GM12878 (cell line): ENCODE measurements around the gene HMCN2. TPM values are rescaled to one million over a fixed set of nuclear protein-coding genes. Genes with fewer than 3 reads are reported as not detected.

ENCODE experiments used
- ATAC-seq: fragments of 200-7000 bp; cut with Tn5 transposase; 3 replicates; pipeline ENCODE4 v1.9.1; 2020; ENCODE audit warnings: mild to moderate bottlenecking, moderate library complexity
- BruUV-seq: library from RNA; stranded (reverse); fragments of 400-500 nt; replicated peaks from 2 replicates; lab custom pipeline; 2021; lab: Mats Ljungman, UMichigan
- CTCF ChIA-PET: fragments of 300-600 bp; sonication (Branson Sonifier 250); formaldehyde crosslinking; extraction: SDS; loops from one replicate; lab custom pipeline; 2021; ENCODE audit warnings: inconsistent platforms; lab: Yijun Ruan, JAX
- POLR2A ChIA-PET: fragments of 350-600 bp; formaldehyde crosslinking; extraction: SDS; loops from one replicate; lab custom pipeline; 2021; ENCODE audit warnings: inconsistent platforms; lab: Charles Lee
- RAD21 ChIA-PET: fragments of 300-600 bp; sonication (Branson Sonifier 250); formaldehyde crosslinking; loops from one replicate; lab custom pipeline; 2023; ENCODE audit warnings: antibody characterized with exemption; ENCODE audit not compliant: unreplicated experiment; lab: Charles Lee
- SMC1A ChIA-PET: fragments of 300-600 bp; sonication (Branson Sonifier 250); formaldehyde crosslinking; loops from one replicate; lab custom pipeline; 2023; ENCODE audit not compliant: unreplicated experiment, uncharacterized antibody; lab: Charles Lee
- DNase-seq: peaks from one replicate; pipeline ENCODE4 v3.0.0-alpha.2; 2011; ENCODE audit warnings: low read depth, low spot score
- FAIRE-seq: peaks from 3 replicates; lab custom pipeline; 2011; peaks lifted over from hg19 to GRCh38; lab: Jason Lieb, UNC
- H2AFZ ChIP-seq: 2 replicates; pipeline ENCODE4 v1.6.0; 2011; ENCODE audit warnings: low read depth, low read length, control low read depth; ENCODE audit not compliant: control insufficient read depth
- H3K27ac ChIP-seq: 2 replicates; pipeline ENCODE4 v1.5.1; 2011; ENCODE audit warnings: control low read depth; ENCODE audit not compliant: control insufficient read depth, insufficient read depth
- H3K27me3 ChIP-seq, 2 experiments: replicated peaks in 1 of 2; 2 replicates each; pipeline versions ENCODE4 v1.6.0 to v1.6.1; 2011; ENCODE audit warnings: low read length in 1 of 2; ENCODE audit not compliant: control insufficient read depth in 2 of 2, insufficient read depth in 2 of 2
- H3K36me3 ChIP-seq, 2 experiments: 2 replicates each; pipeline ENCODE4 v1.5.1; 2011; ENCODE audit warnings: low read length in 1 of 2; ENCODE audit not compliant: control insufficient read depth in 2 of 2, insufficient read depth in 2 of 2
- H3K4me1 ChIP-seq: 2 replicates; pipeline ENCODE4 v1.6.1; 2011; ENCODE audit warnings: mild to moderate bottlenecking, low read length, moderate library complexity, mixed read lengths; ENCODE audit not compliant: control insufficient read depth, insufficient read depth
- H3K4me2 ChIP-seq: 2 replicates; pipeline ENCODE4 v1.6.0; 2011; ENCODE audit warnings: control low read depth; ENCODE audit not compliant: control insufficient read depth, insufficient read depth
- H3K4me3 ChIP-seq: fragments of 200-600 bp; sonication (generic); 2 replicates; pipeline ENCODE4 v1.5.1; 2016
- H3K79me2 ChIP-seq: 2 replicates; pipeline ENCODE4 v1.6.0; 2011; ENCODE audit warnings: low read length; ENCODE audit not compliant: control insufficient read depth, insufficient read depth
- H3K9ac ChIP-seq: 2 replicates; pipeline ENCODE4 v1.8.0; 2011; ENCODE audit warnings: low read length, control low read depth, mixed read lengths; ENCODE audit not compliant: control insufficient read depth, insufficient read depth
- H3K9me3 ChIP-seq: replicated peaks from 3 replicates; pipeline ENCODE4 v1.5.1; 2011; ENCODE audit warnings: mild to moderate bottlenecking, low read length; ENCODE audit not compliant: control insufficient read depth, insufficient read depth
- H4K20me1 ChIP-seq: 2 replicates; pipeline ENCODE4 v1.6.0; 2011; ENCODE audit not compliant: control insufficient read depth, insufficient read depth
- CBX3 ChIP-seq: fragments of 200-600 bp; sonication (generic); IDR thresholded peaks from 2 replicates; pipeline ENCODE4 v1.6.1; 2016; ENCODE audit warnings: low read depth, borderline replicate concordance
- CEBPB ChIP-seq, 2 experiments: fragments of 150-350 bp in 1 of 2; IDR thresholded peaks; 2 replicates each; pipeline ENCODE4 v1.6.1; 2012 to 2014; ENCODE audit warnings: low read depth in 2 of 2, low read length in 2 of 2, borderline replicate concordance in 1 of 2, inconsistent platforms in 1 of 2
- CREB1 ChIP-seq: IDR thresholded peaks from 2 replicates; pipeline ENCODE4 v1.6.1; 2012; ENCODE audit warnings: low read depth, mild to moderate bottlenecking, inconsistent platforms
- HCFC1 ChIP-seq: fragments of 150-350 bp; IDR thresholded peaks from 2 replicates; pipeline ENCODE4 v1.6.1; 2014; ENCODE audit warnings: low read length
- IKZF1 ChIP-seq: fragments of 450-650 bp; conservative IDR thresholded peaks from 2 replicates; pipeline ENCODE4 v1.6.1; 2017; ENCODE audit warnings: antibody characterized with exemption, mild to moderate bottlenecking
- IKZF2 ChIP-seq, 2 experiments: fragments of 450-650 bp; IDR thresholded peaks; 2 replicates each; pipeline ENCODE4 v1.6.1; 2017; ENCODE audit warnings: mild to moderate bottlenecking in 2 of 2, moderate library complexity in 2 of 2
- NFYB ChIP-seq: IDR thresholded peaks from 2 replicates; pipeline ENCODE4 v1.6.1; 2011; ENCODE audit warnings: low read depth, mild to moderate bottlenecking, low read length, improper control_type of control experiment, moderate library complexity; ENCODE audit not compliant: insufficient read depth
- NR2C1 ChIP-seq: fragments of 450-650 bp; IDR thresholded peaks from 2 replicates; pipeline ENCODE4 v1.6.1; 2017; ENCODE audit warnings: antibody characterized with exemption, mild to moderate bottlenecking, moderate library complexity
- NR2F1 ChIP-seq: fragments of 450-650 bp; conservative IDR thresholded peaks from 2 replicates; pipeline ENCODE4 v1.6.1; 2017; ENCODE audit warnings: mild to moderate bottlenecking
- POU2F2 ChIP-seq: IDR thresholded peaks from 3 replicates; pipeline ENCODE4 v1.6.1; 2011; ENCODE audit warnings: low read depth, mild to moderate bottlenecking, low read length, borderline replicate concordance
- RCOR1 ChIP-seq: conservative IDR thresholded peaks from 2 replicates; pipeline ENCODE4 v1.6.1; 2012; ENCODE audit warnings: low read depth, low read length, improper control_type of control experiment
- SMAD5 ChIP-seq: IDR thresholded peaks from 2 replicates; pipeline ENCODE4 v1.6.1; 2016; ENCODE audit warnings: antibody characterized with exemption, low read depth
- SUZ12 ChIP-seq: fragments of 200-600 bp; sonication (generic); IDR thresholded peaks from one replicate; pipeline ENCODE4 v1.6.1; 2018; ENCODE audit warnings: antibody characterized with exemption, mild to moderate bottlenecking; ENCODE audit not compliant: unreplicated experiment
- TAF1 ChIP-seq: IDR thresholded peaks from 2 replicates; pipeline ENCODE4 v1.6.1; 2011; ENCODE audit warnings: mild to moderate bottlenecking, low read depth, low read length, borderline replicate concordance
- WGBS: methylation state at CpG from one replicate; pipeline ENCODE4 v1.1.6; 2016; ENCODE audit warnings: low lambda C conversion rate; ENCODE audit not compliant: insufficient replicate concordance, insufficient coverage; ENCODE audit errors: missing lambda C conversion rate; 5-methylcytosine and 5-hydroxymethylcytosine counted together
- in situ Hi-C: fragments of 300-500 bp; cut with MboI; formaldehyde crosslinking; loops from 9 replicates; pipeline ENCODE4 v1.14.3; 2018; ENCODE audit warnings: mixed read lengths
- intact Hi-C: fragments of 100-400 bp; cut with micrococcal nuclease; formaldehyde crosslinking; loops from one replicate; pipeline ENCODE4 v1.14.2; 2022; ENCODE audit not compliant: unreplicated experiment
- polyA plus RNA-seq, 11 experiments: library from polyadenylated mRNA; depleted of rRNA in 4 of 11; unstranded in 6 of 11; stranded (reverse) in 5 of 11; fragments of >200 nt; fragmentation: Nextera tagmentation in 4 of 11; fragmentation: Illumina TruSeq in 1 of 11; extraction: Ambion mirVana in 4 of 11; extraction: Trizol in 1 of 11; gene quantifications; 1 replicate in 1 of 11; 2 replicates in 10 of 11; pipeline versions ENCODE4 v1.2.1 to v1.2.3, GENCODE V29; 2011 to 2016; ENCODE audit warnings: inconsistent platforms in 2 of 11, missing spikeins in 2 of 11, low read depth in 1 of 11
- total RNA-seq, 4 experiments: library from RNA; depleted of rRNA in 3 of 4; stranded (reverse); fragments of >200 nt in 3 of 4; fragmentation: Illumina TruSeq in 1 of 4; extraction: Trizol in 1 of 4; gene quantifications; 2 replicates each; pipeline versions ENCODE4 v1.2.1 to v1.2.3, GENCODE V29; 2013 to 2021
- TF ChIP-seq, protein P1 (sequence below), 3 experiments: IDR thresholded peaks in 2 of 3; conservative IDR thresholded peaks in 1 of 3; 2 replicates each; pipeline ENCODE4 v1.5.1; 2011; ENCODE audit warnings: low read depth in 3 of 3, low read length in 3 of 3, mild to moderate bottlenecking in 3 of 3, control low read depth in 2 of 3, moderate library complexity in 2 of 3, inconsistent platforms in 1 of 3, mixed read lengths in 1 of 3; ENCODE audit not compliant: control insufficient read depth in 2 of 3, insufficient read depth in 1 of 3; ENCODE audit errors: extremely low read depth in 1 of 3
- TF ChIP-seq, protein P2 (sequence below): fragments of 450-650 bp; IDR thresholded peaks from 2 replicates; pipeline ENCODE4 v1.6.1; 2016; ENCODE audit warnings: mild to moderate bottlenecking
- TF ChIP-seq, protein P3 (sequence below): IDR thresholded peaks from 2 replicates; pipeline ENCODE4 v1.6.1; 2012; ENCODE audit warnings: low read length, inconsistent platforms

The HMCN2 gene
- total and polyA plus RNA-seq, 10 of the 15 experiments (the other 5 are each of a cell fraction or from before 2014, with no cell fraction given), result 0.04 TPM; not detected in 9

GRCh38 chr9:130470269-130470668 is 204.7 kb downstream of the HMCN2 start:
- SMC1A ChIA-PET, result no interaction called here
- POLR2A ChIA-PET, result no interaction called here
- no peak for FAIRE-seq
- H3K4me3 ChIP-seq, result no peak overlapping the region
- H3K36me3 ChIP-seq, result no peaks in the 10 kb centered on the region
- in situ Hi-C loops (no loop called here), intact Hi-C loops (no loop called here)
- BruUV-seq, result no TSS peak
- TF ChIP-seq NR2C1 (no peak), NFYB (no peak), TAF1 (no peak), IKZF1 (no peak), RCOR1 (no peak), NR2F1 (no peak), CBX3 (no peak), CREB1 (no peak), SMAD5 (no peak), CEBPB (IDR thresholded peaks at IDR 0.05; ENCODE audit: borderline replicate concordance in 1 of 2, low read depth in 2 of 2, low read length in 2 of 2) (no peak), SUZ12 (no peak), POU2F2 (no peak), HCFC1 (no peak), IKZF2 (IDR thresholded peaks at IDR 0.05) (no peak)
- TF ChIP-seq, protein P1, sequence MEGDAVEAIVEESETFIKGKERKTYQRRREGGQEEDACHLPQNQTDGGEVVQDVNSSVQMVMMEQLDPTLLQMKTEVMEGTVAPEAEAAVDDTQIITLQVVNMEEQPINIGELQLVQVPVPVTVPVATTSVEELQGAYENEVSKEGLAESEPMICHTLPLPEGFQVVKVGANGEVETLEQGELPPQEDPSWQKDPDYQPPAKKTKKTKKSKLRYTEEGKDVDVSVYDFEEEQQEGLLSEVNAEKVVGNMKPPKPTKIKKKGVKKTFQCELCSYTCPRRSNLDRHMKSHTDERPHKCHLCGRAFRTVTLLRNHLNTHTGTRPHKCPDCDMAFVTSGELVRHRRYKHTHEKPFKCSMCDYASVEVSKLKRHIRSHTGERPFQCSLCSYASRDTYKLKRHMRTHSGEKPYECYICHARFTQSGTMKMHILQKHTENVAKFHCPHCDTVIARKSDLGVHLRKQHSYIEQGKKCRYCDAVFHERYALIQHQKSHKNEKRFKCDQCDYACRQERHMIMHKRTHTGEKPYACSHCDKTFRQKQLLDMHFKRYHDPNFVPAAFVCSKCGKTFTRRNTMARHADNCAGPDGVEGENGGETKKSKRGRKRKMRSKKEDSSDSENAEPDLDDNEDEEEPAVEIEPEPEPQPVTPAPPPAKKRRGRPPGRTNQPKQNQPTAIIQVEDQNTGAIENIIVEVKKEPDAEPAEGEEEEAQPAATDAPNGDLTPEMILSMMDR (IDR thresholded peaks at IDR 0.05 in 2 of 3, conservative IDR thresholded peaks at IDR 0.05 in 1 of 3; ENCODE audit: control insufficient read depth in 2 of 3, extremely low read depth in 1 of 3, insufficient read depth in 1 of 3, low read depth in 3 of 3, low read length in 3 of 3), result no peak
- TF ChIP-seq, protein P2, sequence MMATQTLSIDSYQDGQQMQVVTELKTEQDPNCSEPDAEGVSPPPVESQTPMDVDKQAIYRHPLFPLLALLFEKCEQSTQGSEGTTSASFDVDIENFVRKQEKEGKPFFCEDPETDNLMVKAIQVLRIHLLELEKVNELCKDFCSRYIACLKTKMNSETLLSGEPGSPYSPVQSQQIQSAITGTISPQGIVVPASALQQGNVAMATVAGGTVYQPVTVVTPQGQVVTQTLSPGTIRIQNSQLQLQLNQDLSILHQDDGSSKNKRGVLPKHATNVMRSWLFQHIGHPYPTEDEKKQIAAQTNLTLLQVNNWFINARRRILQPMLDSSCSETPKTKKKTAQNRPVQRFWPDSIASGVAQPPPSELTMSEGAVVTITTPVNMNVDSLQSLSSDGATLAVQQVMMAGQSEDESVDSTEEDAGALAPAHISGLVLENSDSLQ, result no peak
- TF ChIP-seq, protein P3, sequence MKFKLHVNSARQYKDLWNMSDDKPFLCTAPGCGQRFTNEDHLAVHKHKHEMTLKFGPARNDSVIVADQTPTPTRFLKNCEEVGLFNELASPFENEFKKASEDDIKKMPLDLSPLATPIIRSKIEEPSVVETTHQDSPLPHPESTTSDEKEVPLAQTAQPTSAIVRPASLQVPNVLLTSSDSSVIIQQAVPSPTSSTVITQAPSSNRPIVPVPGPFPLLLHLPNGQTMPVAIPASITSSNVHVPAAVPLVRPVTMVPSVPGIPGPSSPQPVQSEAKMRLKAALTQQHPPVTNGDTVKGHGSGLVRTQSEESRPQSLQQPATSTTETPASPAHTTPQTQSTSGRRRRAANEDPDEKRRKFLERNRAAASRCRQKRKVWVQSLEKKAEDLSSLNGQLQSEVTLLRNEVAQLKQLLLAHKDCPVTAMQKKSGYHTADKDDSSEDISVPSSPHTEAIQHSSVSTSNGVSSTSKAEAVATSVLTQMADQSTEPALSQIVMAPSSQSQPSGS, result no peak
- no peak for ATAC-seq
- no peak overlapping the region for H3K27ac ChIP-seq
- no peaks in the 10 kb centered on the region for H4K20me1 ChIP-seq
- H2AFZ ChIP-seq, result no peak overlapping the region
- CTCF ChIA-PET, result no interaction called here
- RAD21 ChIA-PET, result no interaction called here
- 51% methylated on average over 10 of the region's 10 CpGs for WGBS
- H3K4me2 ChIP-seq, result no peak overlapping the region
- no peak for DNase-seq
- no peak overlapping the region for H3K9ac ChIP-seq
- H3K27me3 ChIP-seq, result peaks cover 2 to 7% of the 10 kb centered on the region in 2 experiments; a peak in 3 of 4 replicates
- H3K79me2 ChIP-seq, result no peaks in the 10 kb centered on the region
- no peaks in the 10 kb centered on the region for H3K9me3 ChIP-seq
- no peaks in the 10 kb centered on the region for H3K4me1 ChIP-seq
